ENCODE measurements around the gene FGD3.

Gene FGD3

GRCh38 chr9:93081081-93081529 lies 133.8 kb downstream of the FGD3 start:
- DNase-seq: no peak

GRCh38 chr9:93081931-93082330 lies 134.6 kb downstream of the FGD3 start:
- DNase-seq: no peak

GRCh38 chr9:93082841-93083411 lies 135.6 kb downstream of the FGD3 start:
- no peak for DNase-seq

GRCh38 chr9:93083592-93084470 lies 136.5 kb downstream of the FGD3 start:
- no peak for DNase-seq

GRCh38 chr9:93084471-93084881 lies 137.2 kb downstream of the FGD3 start:
- DNase-seq: no peak

GRCh38 chr9:93085676-93086075 lies 138.4 kb downstream of the FGD3 start:
- DNase-seq: no peak
